IPS-18c (cell line): Measurements from ENCODE around the gene KNL1.

Experiments
- H3K4me3 ChIP-seq: 2 replicates; pipeline ENCODE4 v1.7.0; 2013; ENCODE audit warnings: low read depth, mild to moderate bottlenecking, low read length, moderate library complexity; ENCODE audit not compliant: insufficient read depth
- H3K9me3 ChIP-seq: one replicate; pipeline ENCODE4 v1.6.1; 2013; ENCODE audit warnings: mild to moderate bottlenecking, low read length, moderate library complexity; ENCODE audit not compliant: control insufficient read depth, insufficient read depth

Gene KNL1, protein sequence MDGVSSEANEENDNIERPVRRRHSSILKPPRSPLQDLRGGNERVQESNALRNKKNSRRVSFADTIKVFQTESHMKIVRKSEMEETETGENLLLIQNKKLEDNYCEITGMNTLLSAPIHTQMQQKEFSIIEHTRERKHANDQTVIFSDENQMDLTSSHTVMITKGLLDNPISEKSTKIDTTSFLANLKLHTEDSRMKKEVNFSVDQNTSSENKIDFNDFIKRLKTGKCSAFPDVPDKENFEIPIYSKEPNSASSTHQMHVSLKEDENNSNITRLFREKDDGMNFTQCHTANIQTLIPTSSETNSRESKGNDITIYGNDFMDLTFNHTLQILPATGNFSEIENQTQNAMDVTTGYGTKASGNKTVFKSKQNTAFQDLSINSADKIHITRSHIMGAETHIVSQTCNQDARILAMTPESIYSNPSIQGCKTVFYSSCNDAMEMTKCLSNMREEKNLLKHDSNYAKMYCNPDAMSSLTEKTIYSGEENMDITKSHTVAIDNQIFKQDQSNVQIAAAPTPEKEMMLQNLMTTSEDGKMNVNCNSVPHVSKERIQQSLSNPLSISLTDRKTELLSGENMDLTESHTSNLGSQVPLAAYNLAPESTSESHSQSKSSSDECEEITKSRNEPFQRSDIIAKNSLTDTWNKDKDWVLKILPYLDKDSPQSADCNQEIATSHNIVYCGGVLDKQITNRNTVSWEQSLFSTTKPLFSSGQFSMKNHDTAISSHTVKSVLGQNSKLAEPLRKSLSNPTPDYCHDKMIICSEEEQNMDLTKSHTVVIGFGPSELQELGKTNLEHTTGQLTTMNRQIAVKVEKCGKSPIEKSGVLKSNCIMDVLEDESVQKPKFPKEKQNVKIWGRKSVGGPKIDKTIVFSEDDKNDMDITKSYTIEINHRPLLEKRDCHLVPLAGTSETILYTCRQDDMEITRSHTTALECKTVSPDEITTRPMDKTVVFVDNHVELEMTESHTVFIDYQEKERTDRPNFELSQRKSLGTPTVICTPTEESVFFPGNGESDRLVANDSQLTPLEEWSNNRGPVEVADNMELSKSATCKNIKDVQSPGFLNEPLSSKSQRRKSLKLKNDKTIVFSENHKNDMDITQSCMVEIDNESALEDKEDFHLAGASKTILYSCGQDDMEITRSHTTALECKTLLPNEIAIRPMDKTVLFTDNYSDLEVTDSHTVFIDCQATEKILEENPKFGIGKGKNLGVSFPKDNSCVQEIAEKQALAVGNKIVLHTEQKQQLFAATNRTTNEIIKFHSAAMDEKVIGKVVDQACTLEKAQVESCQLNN (N-terminal part only)

GRCh38 chr15:40593588-40594428 lies at the start of gene KNL1:
Gene KNL1, plus strand, starts transcription at chr15:40594249. Its CDS starts 8,683 bp downstream, at chr15:40602932.
- no peaks in the 10 kb centered on the region for H3K9me3 ChIP-seq
- H3K4me3 ChIP-seq: peak within 1 kb of the TSS; percentile 94

- Histone ChIP-seq H3K4me3 (no peak overlapping the region), H3K9me3 (no peaks in the 10 kb centered on the region)
Measured at GRCh38 chr15:40545457-40545856, 48.6 kb upstream of the KNL1 start.

GRCh38 chr15:40548610-40549009 lies 45.4 kb upstream of the KNL1 start:
- no peaks in the 10 kb centered on the region for H3K9me3 ChIP-seq

GRCh38 chr15:40549894-40550293 lies 44.2 kb upstream of the KNL1 start:
- H3K9me3 ChIP-seq: no peaks in the 10 kb centered on the region
- H3K4me3 ChIP-seq: no peak overlapping the region

More at GRCh38 chr15:40548610-40549009, 45.4 kb upstream of the KNL1 start:
- no peak overlapping the region for H3K4me3 ChIP-seq

DNA sequence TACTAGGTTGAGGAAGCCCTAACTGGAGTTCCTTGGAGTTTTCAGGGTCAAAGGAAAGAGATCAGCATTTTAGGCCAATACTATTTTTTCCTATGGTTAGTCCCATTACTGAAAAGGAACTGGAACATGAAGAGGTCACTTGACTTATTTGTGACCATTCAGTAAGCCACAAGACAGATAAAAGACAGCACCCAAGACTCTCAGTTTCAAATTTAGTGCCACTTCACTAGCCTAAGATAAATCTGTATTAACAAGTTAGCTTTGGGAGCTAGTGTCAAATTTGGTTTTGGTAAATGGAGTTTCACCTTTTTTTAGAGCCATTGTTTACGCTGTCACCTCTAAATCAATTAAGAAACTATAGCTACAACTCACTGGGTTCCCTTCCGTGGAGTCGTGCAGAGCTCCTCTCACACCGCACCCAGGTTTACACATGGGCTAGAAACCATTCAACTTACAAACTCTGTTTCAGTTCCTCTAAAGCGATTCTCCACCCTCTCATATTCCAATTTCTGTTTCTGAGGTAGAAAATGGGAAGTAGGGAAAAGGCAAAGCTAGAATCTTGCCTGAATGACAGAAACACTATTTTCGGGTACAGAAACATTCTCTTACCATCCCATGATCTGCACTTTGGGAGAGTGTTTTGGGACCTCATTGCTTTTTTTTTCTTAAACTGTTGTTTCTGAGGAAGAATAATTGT lies 43.6 kb upstream of the KNL1 start:
- Histone ChIP-seq H3K4me3 (no peak overlapping the region), H3K9me3 (no peaks in the 10 kb centered on the region)

DNA sequence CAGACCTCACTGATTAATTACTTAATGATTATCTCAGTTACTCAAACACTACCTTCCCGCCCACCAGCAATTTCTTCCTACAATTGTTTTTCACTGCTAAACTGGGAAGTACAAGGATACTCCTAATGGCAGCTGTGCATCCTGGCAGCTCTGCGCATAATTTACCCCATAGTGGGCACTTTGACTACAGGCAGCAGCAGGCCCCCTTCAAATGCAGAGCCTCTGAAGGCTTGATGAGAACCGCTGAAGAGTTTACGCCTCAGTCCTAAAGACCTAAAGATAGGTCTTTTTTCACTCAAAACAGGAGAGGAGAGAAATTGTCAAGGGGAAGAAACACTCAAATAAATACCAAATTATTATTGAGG lies 39.9 kb upstream of the KNL1 start:
- Histone ChIP-seq H3K4me3 (no peak overlapping the region), H3K9me3 (no peaks in the 10 kb centered on the region)

GRCh38 chr15:40555876-40556275 lies 38.2 kb upstream of the KNL1 start:
- Histone ChIP-seq H3K9me3 (no peaks in the 10 kb centered on the region), H3K4me3 (no peak overlapping the region)

- Histone ChIP-seq H3K9me3 (no peaks in the 10 kb centered on the region), H3K4me3 (no peak overlapping the region)
Measured at GRCh38 chr15:40558952-40559742, 34.9 kb upstream of the KNL1 start.

- no peak overlapping the region for H3K4me3 ChIP-seq
- no peaks in the 10 kb centered on the region for H3K9me3 ChIP-seq
Measured at GRCh38 chr15:40562691-40563090, 31.4 kb upstream of the KNL1 start.

- Histone ChIP-seq H3K4me3 (no peak overlapping the region), H3K9me3 (no peaks in the 10 kb centered on the region)
Measured at GRCh38 chr15:40563426-40563825, 30.6 kb upstream of the KNL1 start.

- Histone ChIP-seq H3K4me3 (peak within 1 kb of the TSS; percentile 92), H3K9me3 (no peaks in the 10 kb centered on the region)
Measured at GRCh38 chr15:40564591-40565332, 29.3 kb upstream of the KNL1 start, which contains the start of gene CCDC32. Gene CCDC32, minus strand, starts transcription at chr15:40565042. Its CDS starts 2,027 bp downstream, at chr15:40563015.

- no peaks in the 10 kb centered on the region for H3K9me3 ChIP-seq
- peak overlapping the region; percentile 5; the same call in 1 of the 2 replicates for H3K4me3 ChIP-seq
Measured at GRCh38 chr15:40565333-40566238, 28.5 kb upstream of the KNL1 start.

DNA sequence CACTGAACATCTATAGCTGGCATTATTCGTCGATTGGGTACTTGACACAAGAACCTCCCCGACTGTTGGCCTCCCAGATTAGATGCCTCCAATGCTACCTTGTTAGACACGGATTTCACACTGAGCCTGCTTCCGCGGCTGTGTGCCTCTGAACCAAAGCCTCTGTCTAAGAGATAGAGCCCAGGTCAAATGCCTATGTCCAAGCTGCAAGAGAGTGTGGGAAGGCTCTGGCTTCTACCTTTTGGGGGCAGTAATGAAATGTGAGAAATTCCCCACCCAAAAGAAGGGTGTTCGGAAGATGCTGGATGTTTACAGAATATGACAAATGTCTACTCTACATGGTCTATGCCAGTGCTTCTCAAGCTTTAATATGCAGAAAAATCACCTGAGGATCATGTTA lies 26.9 kb upstream of the KNL1 start:
- Histone ChIP-seq H3K9me3 (no peaks in the 10 kb centered on the region), H3K4me3 (no peak overlapping the region)
